Measurements from ENCODE around the gene TREX2.

Gene TREX2

GRCh38 chrX:153396320-153397195, 49.3 kb downstream of the TREX2 start:
- H3K9me2 ChIP-seq (ENCODE audit: low read depth, low read length), result no peaks in the 10 kb centered on the region
- no peak overlapping the region for H2AFZ ChIP-seq (ENCODE audit: low read length)
- H3F3A ChIP-seq (ENCODE audit: insufficient read depth, low read length), result no peaks in the 10 kb centered on the region
- no peak overlapping the region for H3K27ac ChIP-seq (ENCODE audit: low read depth, low read length, poor library complexity, severe bottlenecking)
- H3K79me2 ChIP-seq (ENCODE audit: insufficient read depth, low read length), result no peaks in the 10 kb centered on the region
- H3K9me3 ChIP-seq (ENCODE audit: low read length), result no peaks in the 10 kb centered on the region
- TF ChIP-seq EZH2 (IDR thresholded peaks at IDR 0.05; ENCODE audit: borderline replicate concordance, low read length), result no peak
- TF ChIP-seq CTCF (IDR thresholded peaks at IDR 0.05; ENCODE audit: low read length), result no peak
- H4K20me1 ChIP-seq (ENCODE audit: insufficient read depth, low read length), result no peaks in the 10 kb centered on the region
- no peaks in the 10 kb centered on the region for H3K36me3 ChIP-seq (ENCODE audit: insufficient read depth, low read length)
- H3K4me1 ChIP-seq (ENCODE audit: insufficient read depth, low read length, severe bottlenecking), result no peaks in the 10 kb centered on the region
- no peaks in the 10 kb centered on the region for H3K27me3 ChIP-seq (ENCODE audit: insufficient read depth, low read length)
- no peak overlapping the region for H3K9ac ChIP-seq (ENCODE audit: low read length)
- no peak overlapping the region for H3K4me2 ChIP-seq (ENCODE audit: low read length)
- H3K4me3 ChIP-seq (ENCODE audit: low read depth, low read length, poor library complexity, severe bottlenecking), result no peak overlapping the region

- no peak for TF ChIP-seq CTCF (IDR thresholded peaks at IDR 0.05; ENCODE audit: low read length)
- no peak for TF ChIP-seq EZH2 (IDR thresholded peaks at IDR 0.05; ENCODE audit: borderline replicate concordance, low read length)
- no peaks in the 10 kb centered on the region for H4K20me1 ChIP-seq (ENCODE audit: insufficient read depth, low read length)
- no peaks in the 10 kb centered on the region for H3K36me3 ChIP-seq (ENCODE audit: insufficient read depth, low read length)
- no peaks in the 10 kb centered on the region for H3K27me3 ChIP-seq (ENCODE audit: insufficient read depth, low read length)
- no peak overlapping the region for H3K4me3 ChIP-seq (ENCODE audit: low read depth, low read length, poor library complexity, severe bottlenecking)
- H3K27ac ChIP-seq (ENCODE audit: low read depth, low read length, poor library complexity, severe bottlenecking), result no peak overlapping the region
- H3K79me2 ChIP-seq (ENCODE audit: insufficient read depth, low read length), result no peaks in the 10 kb centered on the region
- H3K4me1 ChIP-seq (ENCODE audit: insufficient read depth, low read length, severe bottlenecking), result no peaks in the 10 kb centered on the region
- H3F3A ChIP-seq (ENCODE audit: insufficient read depth, low read length), result no peaks in the 10 kb centered on the region
- H3K4me2 ChIP-seq (ENCODE audit: low read length), result no peak overlapping the region
- no peak overlapping the region for H3K9ac ChIP-seq (ENCODE audit: low read length)
- no peak overlapping the region for H2AFZ ChIP-seq (ENCODE audit: low read length)
- no peaks in the 10 kb centered on the region for H3K9me2 ChIP-seq (ENCODE audit: low read depth, low read length)
- H3K9me3 ChIP-seq (ENCODE audit: low read length), result no peaks in the 10 kb centered on the region
These were observed 50.1 kb downstream of the TREX2 start for GRCh38 chrX:153395613-153396319.

GRCh38 chrX:153394612-153395011, 51.2 kb downstream of the TREX2 start:
- Histone ChIP-seq H3K79me2 (ENCODE audit: insufficient read depth, low read length) (no peaks in the 10 kb centered on the region), H3K9me2 (ENCODE audit: low read depth, low read length) (no peaks in the 10 kb centered on the region), H2AFZ (ENCODE audit: low read length) (no peak overlapping the region), H3K4me2 (ENCODE audit: low read length) (no peak overlapping the region), H4K20me1 (ENCODE audit: insufficient read depth, low read length) (no peaks in the 10 kb centered on the region), H3K9ac (ENCODE audit: low read length) (no peak overlapping the region), H3K27me3 (ENCODE audit: insufficient read depth, low read length) (no peaks in the 10 kb centered on the region), H3K4me1 (ENCODE audit: insufficient read depth, low read length, severe bottlenecking) (no peaks in the 10 kb centered on the region), H3K9me3 (ENCODE audit: low read length) (no peaks in the 10 kb centered on the region), H3F3A (ENCODE audit: insufficient read depth, low read length) (no peaks in the 10 kb centered on the region), H3K27ac (ENCODE audit: low read depth, low read length, poor library complexity, severe bottlenecking) (no peak overlapping the region), H3K36me3 (ENCODE audit: insufficient read depth, low read length) (no peaks in the 10 kb centered on the region), H3K4me3 (ENCODE audit: low read depth, low read length, poor library complexity, severe bottlenecking) (no peak overlapping the region)
- no peak for TF ChIP-seq CTCF (IDR thresholded peaks at IDR 0.05; ENCODE audit: low read length)
- no peak for TF ChIP-seq EZH2 (IDR thresholded peaks at IDR 0.05; ENCODE audit: borderline replicate concordance, low read length)
